ENCODE data around the gene SUSD1. TPM values are rescaled to one million over a fixed set of nuclear protein-coding genes. Genes with fewer than 3 reads are reported as not detected.

Gene SUSD1
- total RNA-seq, 4 donors from 2014 or later: 1.6 to 8.2 (median 4.4) TPM

GRCh38 chr9:112188884-112189283 is 13.8 kb upstream of the SUSD1 start:
- WGBS: 69% methylated on average over 1 of the region's 1 CpG
- no peak for DNase-seq (ENCODE audit: low spot score in 2 of 2)
- H3K9me3 ChIP-seq: no peaks in the 10 kb centered on the region
- TF ChIP-seq POLR2A (IDR thresholded peaks at IDR 0.05): no peak
- no peak for TF ChIP-seq EP300 (IDR thresholded peaks at IDR 0.05)
- TF ChIP-seq, protein P1, sequence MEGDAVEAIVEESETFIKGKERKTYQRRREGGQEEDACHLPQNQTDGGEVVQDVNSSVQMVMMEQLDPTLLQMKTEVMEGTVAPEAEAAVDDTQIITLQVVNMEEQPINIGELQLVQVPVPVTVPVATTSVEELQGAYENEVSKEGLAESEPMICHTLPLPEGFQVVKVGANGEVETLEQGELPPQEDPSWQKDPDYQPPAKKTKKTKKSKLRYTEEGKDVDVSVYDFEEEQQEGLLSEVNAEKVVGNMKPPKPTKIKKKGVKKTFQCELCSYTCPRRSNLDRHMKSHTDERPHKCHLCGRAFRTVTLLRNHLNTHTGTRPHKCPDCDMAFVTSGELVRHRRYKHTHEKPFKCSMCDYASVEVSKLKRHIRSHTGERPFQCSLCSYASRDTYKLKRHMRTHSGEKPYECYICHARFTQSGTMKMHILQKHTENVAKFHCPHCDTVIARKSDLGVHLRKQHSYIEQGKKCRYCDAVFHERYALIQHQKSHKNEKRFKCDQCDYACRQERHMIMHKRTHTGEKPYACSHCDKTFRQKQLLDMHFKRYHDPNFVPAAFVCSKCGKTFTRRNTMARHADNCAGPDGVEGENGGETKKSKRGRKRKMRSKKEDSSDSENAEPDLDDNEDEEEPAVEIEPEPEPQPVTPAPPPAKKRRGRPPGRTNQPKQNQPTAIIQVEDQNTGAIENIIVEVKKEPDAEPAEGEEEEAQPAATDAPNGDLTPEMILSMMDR (IDR thresholded peaks at IDR 0.05): no peak
- no peak for TF ChIP-seq POLR2AphosphoS5 (IDR thresholded peaks at IDR 0.05)
- no peak overlapping the region for H3K4me3 ChIP-seq
- no peaks in the 10 kb centered on the region for H3K36me3 ChIP-seq
- H3K27me3 ChIP-seq: no peaks in the 10 kb centered on the region
- H3K27ac ChIP-seq: no peak overlapping the region
- H3K4me1 ChIP-seq: no peaks in the 10 kb centered on the region

GRCh38 chr9:112187404-112187803 is 12.3 kb upstream of the SUSD1 start:
- Histone ChIP-seq H3K27ac (no peak overlapping the region), H3K36me3 (no peaks in the 10 kb centered on the region), H3K4me3 (no peak overlapping the region), H3K27me3 (no peaks in the 10 kb centered on the region), H3K9me3 (no peaks in the 10 kb centered on the region), H3K4me1 (no peaks in the 10 kb centered on the region)
- no peak for DNase-seq (ENCODE audit: low spot score in 2 of 2)
- TF ChIP-seq POLR2A (IDR thresholded peaks at IDR 0.05) (no peak), POLR2AphosphoS5 (IDR thresholded peaks at IDR 0.05) (no peak), EP300 (IDR thresholded peaks at IDR 0.05) (no peak)
- TF ChIP-seq, protein P1 (IDR thresholded peaks at IDR 0.05): no peak
- whole genome bisulfite sequencing: 68% methylated on average over 4 of the region's 4 CpGs

- 79% methylated on average over 4 of the region's 4 CpGs for WGBS
- H3K9me3 ChIP-seq: no peaks in the 10 kb centered on the region
- no peak for DNase-seq (ENCODE audit: low spot score in 2 of 2)
- no peaks in the 10 kb centered on the region for H3K36me3 ChIP-seq
- H3K4me3 ChIP-seq: no peak overlapping the region
- no peaks in the 10 kb centered on the region for H3K27me3 ChIP-seq
- H3K27ac ChIP-seq: no peak overlapping the region
- no peak for TF ChIP-seq POLR2A (IDR thresholded peaks at IDR 0.05)
- TF ChIP-seq EP300 (IDR thresholded peaks at IDR 0.05): no peak
- no peak for TF ChIP-seq POLR2AphosphoS5 (IDR thresholded peaks at IDR 0.05)
- TF ChIP-seq, protein P1 (IDR thresholded peaks at IDR 0.05): no peak
- no peaks in the 10 kb centered on the region for H3K4me1 ChIP-seq
Observed at GRCh38 chr9:112186695-112187094, 11.6 kb upstream of the SUSD1 start.

GRCh38 chr9:112184946-112185345 is 9.8 kb upstream of the SUSD1 start:
- Histone ChIP-seq H3K9me3 (no peaks in the 10 kb centered on the region), H3K27me3 (no peaks in the 10 kb centered on the region), H3K36me3 (no peaks in the 10 kb centered on the region), H3K27ac (no peak overlapping the region), H3K4me1 (no peaks in the 10 kb centered on the region), H3K4me3 (no peak overlapping the region)
- no peak for DNase-seq (ENCODE audit: low spot score in 2 of 2)
- no peak for TF ChIP-seq POLR2AphosphoS5 (IDR thresholded peaks at IDR 0.05)
- TF ChIP-seq, protein P1 (IDR thresholded peaks at IDR 0.05): no peak
- TF ChIP-seq EP300 (IDR thresholded peaks at IDR 0.05): no peak
- no peak for TF ChIP-seq POLR2A (IDR thresholded peaks at IDR 0.05)
- 95% methylated on average over 2 of the region's 2 CpGs for WGBS

- WGBS: 78% methylated on average over 3 of the region's 3 CpGs
Observed at GRCh38 chr9:112184221-112184620, 9.1 kb upstream of the SUSD1 start.

More at GRCh38 chr9:112184221-112184620, 9.1 kb upstream of the SUSD1 start:
- Histone ChIP-seq H3K9me3 (no peaks in the 10 kb centered on the region), H3K4me1 (no peaks in the 10 kb centered on the region), H3K27ac (no peak overlapping the region), H3K27me3 (no peaks in the 10 kb centered on the region), H3K36me3 (no peaks in the 10 kb centered on the region), H3K4me3 (no peak overlapping the region)
- TF ChIP-seq POLR2AphosphoS5 (IDR thresholded peaks at IDR 0.05): no peak
- TF ChIP-seq, protein P1 (IDR thresholded peaks at IDR 0.05): no peak
- TF ChIP-seq EP300 (IDR thresholded peaks at IDR 0.05): no peak
- DNase-seq (ENCODE audit: low spot score in 2 of 2): no peak
